GM06990 (cell line): ENCODE data around the gene ZSCAN5B.
"Not testable (repeated sequence)": the region's sequence is repeated elsewhere in the genome, so short reads cannot be mapped to it uniquely, and the experiment has no call there.

Experiments
- DNase-seq: peaks from one replicate; pipeline ENCODE4 v3.0.0-alpha.2; 2011; ENCODE audit not compliant: insufficient read length; ENCODE audit errors: extremely low read depth
- H3K27me3 ChIP-seq: replicated peaks from 2 replicates; pipeline ENCODE4 v1.6.0; 2011; ENCODE audit warnings: low read length; ENCODE audit not compliant: control insufficient read depth, insufficient read depth
- H3K36me3 ChIP-seq: 2 replicates; pipeline ENCODE4 v1.5.1; 2011; ENCODE audit warnings: low read length; ENCODE audit not compliant: control insufficient read depth, insufficient read depth
- H3K4me3 ChIP-seq: replicated peaks from 2 replicates; pipeline ENCODE4 v1.5.1; 2011; ENCODE audit warnings: low read depth, mild to moderate bottlenecking, control low read depth, low read length
- TF ChIP-seq, protein P1 (sequence below): IDR thresholded peaks from 2 replicates; pipeline ENCODE4 v1.5.1; 2011; ENCODE audit warnings: low read length, control low read depth, mild to moderate bottlenecking, inconsistent platforms; ENCODE audit not compliant: insufficient read depth, poor library complexity, severe bottlenecking

Gene ZSCAN5B

DNA sequence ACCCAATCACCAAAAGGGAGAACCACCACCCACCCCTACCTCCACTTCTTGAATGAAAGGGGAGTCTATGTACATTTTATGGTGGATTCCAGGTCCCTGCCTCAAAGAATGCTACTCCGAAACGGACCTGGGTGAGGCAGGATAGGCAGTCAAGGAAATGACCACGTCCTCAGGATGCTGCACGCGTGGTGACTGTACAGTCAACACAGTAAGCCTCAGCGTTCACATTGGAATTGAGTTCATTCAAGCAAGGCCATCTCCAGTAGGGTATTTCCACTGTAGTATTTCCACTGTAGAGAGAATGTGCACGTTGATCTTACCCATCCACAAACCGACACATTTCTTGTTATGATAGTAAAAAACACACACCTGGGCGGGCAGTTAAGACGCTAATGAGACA is 21.4 kb upstream of the ZSCAN5B start:
- Histone ChIP-seq H3K4me3 (no peak overlapping the region), H3K27me3 (no peaks in the 10 kb centered on the region), H3K36me3 (no peaks in the 10 kb centered on the region)
- DNase-seq: no peak
- TF ChIP-seq, protein P1, sequence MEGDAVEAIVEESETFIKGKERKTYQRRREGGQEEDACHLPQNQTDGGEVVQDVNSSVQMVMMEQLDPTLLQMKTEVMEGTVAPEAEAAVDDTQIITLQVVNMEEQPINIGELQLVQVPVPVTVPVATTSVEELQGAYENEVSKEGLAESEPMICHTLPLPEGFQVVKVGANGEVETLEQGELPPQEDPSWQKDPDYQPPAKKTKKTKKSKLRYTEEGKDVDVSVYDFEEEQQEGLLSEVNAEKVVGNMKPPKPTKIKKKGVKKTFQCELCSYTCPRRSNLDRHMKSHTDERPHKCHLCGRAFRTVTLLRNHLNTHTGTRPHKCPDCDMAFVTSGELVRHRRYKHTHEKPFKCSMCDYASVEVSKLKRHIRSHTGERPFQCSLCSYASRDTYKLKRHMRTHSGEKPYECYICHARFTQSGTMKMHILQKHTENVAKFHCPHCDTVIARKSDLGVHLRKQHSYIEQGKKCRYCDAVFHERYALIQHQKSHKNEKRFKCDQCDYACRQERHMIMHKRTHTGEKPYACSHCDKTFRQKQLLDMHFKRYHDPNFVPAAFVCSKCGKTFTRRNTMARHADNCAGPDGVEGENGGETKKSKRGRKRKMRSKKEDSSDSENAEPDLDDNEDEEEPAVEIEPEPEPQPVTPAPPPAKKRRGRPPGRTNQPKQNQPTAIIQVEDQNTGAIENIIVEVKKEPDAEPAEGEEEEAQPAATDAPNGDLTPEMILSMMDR: no peak

DNA sequence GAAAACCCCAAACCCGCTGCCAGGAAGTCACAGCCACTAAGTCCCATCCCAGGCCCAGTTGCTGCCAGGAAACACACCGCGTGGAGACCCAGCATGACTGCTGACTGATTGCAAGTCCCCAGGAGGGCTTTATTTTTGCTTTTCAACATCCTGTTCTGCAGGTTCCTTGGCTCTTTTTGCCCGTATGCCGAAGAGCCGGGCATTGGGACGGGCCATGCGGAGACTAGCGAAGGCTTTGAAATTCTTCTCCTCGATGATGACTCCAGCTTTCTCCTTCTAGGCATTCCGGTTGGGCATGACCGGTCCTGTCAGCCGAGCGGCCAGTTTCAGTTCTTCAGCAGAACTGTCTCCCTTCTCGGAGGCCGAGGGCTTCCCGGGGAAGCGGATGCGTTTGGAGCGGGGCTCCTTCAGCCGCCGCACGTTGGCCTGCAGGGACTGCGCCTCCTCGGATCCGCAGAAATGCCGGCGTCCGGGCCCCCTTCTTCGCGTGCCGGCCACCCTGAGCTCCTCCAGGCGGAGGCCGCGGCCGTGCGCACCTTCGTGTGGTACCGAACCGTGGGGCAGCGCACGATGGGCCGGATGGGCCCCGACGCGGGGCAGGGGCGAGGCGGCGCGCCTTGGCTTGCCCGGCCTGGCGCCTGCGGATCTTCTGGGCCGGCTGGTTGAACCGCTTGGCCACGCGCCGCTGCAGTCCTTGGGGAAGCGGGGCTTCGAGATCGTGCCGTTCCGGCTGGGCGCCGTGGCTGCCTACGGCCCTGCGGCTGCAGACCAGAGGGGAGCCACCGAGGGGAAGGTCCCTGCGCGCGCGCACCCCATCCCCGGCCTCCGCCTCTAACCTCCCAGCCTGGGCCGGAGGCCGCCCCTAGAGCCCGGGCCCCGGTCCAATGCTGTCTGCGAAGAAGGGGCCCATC is 19.7 kb upstream of the ZSCAN5B start:
- Histone ChIP-seq H3K27me3 (no peaks in the 10 kb centered on the region), H3K4me3 (no peak overlapping the region), H3K36me3 (no peaks in the 10 kb centered on the region)
- TF ChIP-seq, protein P1: no peak
- DNase-seq: peak; percentile 9

DNA sequence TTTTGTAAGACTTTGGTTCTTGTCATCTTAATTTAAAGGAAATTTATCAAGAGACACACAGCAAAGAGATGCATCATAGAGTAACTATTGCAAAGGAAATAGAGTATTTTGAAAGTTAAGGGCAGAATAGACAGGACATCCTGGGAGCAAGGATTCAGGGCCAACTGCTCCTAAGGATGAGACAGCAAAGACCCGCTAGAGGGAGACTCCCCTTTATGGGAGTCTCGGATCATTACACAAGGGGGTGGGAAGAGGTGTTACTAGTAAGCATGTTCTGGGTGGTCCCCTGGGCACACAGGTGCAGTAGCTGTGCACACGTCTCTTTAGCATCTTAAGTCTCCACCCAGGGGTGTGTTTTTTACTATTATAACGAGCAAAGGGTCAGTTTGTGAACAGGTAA is 14.1 kb upstream of the ZSCAN5B start:
- TF ChIP-seq, protein P1: no peak
- Histone ChIP-seq H3K36me3 (no peaks in the 10 kb centered on the region), H3K4me3 (no peak overlapping the region), H3K27me3 (no peaks in the 10 kb centered on the region)
- DNase-seq: no peak

DNA sequence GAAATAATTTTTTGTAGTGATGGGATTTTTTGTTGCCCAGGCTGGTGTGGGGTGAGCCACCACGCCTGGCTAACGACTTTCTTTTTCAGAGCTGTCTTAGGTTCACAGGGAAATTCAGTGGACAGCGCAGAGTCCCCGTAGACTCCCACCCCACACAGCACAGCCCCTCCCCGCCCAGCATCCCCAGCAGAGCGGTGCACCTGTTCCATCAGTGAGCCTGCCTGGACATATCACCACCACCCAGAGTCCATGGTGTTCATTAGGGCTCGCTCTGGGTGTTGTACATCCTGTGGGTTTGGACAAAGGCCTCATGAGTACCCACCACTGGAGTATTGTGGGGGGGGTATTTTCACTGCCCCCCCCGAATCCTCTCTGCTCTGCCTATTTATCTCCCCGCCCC is 12.5 kb upstream of the ZSCAN5B start:
- H3K36me3 ChIP-seq, H3K27me3 ChIP-seq, H3K4me3 ChIP-seq, DNase-seq: not testable (repeated sequence)

DNA sequence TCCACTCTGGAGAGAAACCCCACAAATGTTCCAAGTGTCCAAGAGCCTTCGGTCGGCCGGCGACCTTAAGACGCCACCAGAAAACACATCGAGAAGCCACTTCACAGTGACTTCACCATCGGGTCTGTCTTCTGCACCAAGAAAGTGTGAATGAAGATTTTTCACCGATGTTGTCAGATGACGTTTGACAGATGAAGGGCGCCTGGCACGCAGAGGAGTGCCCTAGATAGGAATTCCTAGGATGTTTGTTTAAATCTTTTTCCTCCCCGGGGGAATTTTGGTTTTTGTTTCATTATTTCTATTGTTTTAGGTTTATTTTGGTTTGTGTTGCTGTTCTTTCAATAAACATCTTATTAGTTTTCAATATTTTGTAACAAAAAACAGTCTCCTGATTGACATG is 11.5 kb upstream of the ZSCAN5B start:
- H3K36me3 ChIP-seq: no peaks in the 10 kb centered on the region
- H3K4me3 ChIP-seq: no peak overlapping the region
- TF ChIP-seq, protein P1: no peak
- DNase-seq: no peak
- no peaks in the 10 kb centered on the region for H3K27me3 ChIP-seq

DNA sequence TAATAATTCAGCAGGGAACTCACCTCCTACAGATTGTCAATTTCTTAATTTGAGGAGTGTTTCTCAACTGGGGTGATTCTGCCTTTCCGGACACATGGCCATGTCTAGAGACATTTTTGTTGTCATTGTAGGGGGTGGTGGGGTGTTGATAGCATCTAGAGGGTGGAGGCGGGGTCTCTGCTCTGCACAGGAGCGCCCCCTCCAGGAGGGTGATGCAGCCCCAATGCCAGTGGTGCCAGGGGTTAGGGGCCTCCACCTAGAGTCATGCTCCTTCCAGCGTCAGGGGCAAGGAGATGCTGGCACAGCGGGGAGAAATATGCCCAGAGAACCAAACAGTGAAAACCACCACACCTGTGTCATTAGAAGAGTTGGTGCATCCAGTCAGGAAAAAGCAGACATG is 10.0 kb upstream of the ZSCAN5B start:
- not testable (repeated sequence) for H3K4me3 ChIP-seq, DNase-seq, H3K27me3 ChIP-seq, H3K36me3 ChIP-seq

DNA sequence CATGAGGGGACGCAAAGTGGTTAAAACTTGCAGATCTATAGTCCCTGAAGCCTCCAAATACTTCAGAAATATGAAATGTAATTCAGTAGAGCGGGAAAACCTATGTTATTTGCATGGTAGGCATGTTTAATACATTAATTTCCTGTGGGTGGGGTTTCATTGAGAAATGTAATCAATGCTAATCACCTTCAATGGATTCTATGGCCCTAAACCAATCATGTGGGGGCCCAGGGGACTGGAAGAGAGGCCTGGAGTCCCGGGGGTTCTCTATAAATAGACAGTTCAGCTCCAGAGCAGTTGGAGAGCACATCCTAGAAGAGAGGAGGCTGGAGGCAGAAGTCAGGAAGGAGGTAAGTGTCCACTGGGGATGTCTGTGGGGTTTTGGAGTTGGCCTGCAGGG is 4.4 kb upstream of the ZSCAN5B start, which contains the start of gene ZSCAN5C:
Gene ZSCAN5C (plus strand): TSS at position 301 of the 400 bp plus-strand sequence. CDS start 3,641 bp downstream, outside the sequence.
- TF ChIP-seq, protein P1: no peak
- no peak within 1 kb of the TSS for H3K4me3 ChIP-seq
- no peaks in the 10 kb centered on the region for H3K27me3 ChIP-seq
- DNase-seq: no peak
- no peaks in the 10 kb centered on the region for H3K36me3 ChIP-seq
